HG02885 (cell line): ENCODE measurements around the gene BDKRB2.

Source experiments
- ATAC-seq: cut with Tn5 transposase; IDR thresholded peaks from one replicate; pipeline ENCODE4 v1.9.1; 2021; ENCODE audit warnings: mild to moderate bottlenecking; ENCODE audit not compliant: unreplicated experiment, poor library complexity

BDKRB2 gene

DNA sequence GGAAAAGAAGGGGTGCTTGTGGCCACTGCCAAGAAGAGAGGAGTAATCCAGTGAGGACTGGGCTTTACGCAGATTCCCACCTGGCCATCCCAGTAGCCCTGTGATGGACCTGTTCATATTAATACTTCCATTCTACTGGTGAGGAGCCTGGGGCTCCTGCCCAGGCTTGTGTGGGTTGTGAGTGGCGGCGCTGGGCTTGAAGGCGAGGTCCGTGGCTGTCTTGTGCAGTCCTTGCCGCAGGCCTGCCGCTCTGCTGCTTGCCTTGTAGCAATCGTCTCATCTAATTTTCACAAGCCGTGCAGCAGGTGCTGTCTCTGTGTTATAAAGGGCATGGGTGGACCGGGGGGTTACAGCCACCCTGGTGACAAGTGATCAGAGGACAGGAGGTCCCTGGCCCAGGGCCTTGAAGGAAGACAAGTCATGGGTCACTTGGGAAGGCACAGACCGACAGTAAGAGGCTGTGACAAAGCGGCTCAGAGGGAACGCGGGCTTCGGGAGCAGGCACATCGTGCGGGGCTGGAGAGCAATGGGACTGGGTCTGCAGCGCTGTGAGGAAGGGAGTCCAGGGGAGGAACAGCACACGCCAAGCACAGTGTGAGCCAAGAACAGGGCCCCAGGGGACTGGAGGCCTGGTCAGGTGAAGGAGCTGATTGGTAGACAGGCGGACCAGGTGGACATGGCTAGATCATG is 7.3 kb upstream of the BDKRB2 start:
- no peak for ATAC-seq

DNA sequence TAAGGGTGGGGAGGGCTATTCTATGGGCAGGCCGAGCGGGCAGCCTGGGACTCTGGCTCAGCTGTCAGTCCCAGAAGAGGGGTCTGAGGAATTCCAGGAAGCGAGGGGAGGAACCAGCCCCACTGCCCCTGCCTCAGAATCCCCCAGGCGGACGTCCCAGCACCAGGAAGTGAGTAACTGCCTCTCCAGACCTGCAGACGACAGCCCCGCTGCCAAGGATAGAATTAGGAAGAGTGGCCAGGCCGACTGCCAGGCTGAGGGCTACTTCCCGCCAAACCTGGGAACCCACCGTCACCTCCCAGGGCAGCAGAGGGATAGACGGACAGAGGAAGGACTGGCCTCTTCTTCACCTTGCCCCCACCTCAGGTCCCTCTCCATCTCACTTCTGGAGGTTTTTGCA is 6.7 kb upstream of the BDKRB2 start:
- no peak for ATAC-seq

DNA sequence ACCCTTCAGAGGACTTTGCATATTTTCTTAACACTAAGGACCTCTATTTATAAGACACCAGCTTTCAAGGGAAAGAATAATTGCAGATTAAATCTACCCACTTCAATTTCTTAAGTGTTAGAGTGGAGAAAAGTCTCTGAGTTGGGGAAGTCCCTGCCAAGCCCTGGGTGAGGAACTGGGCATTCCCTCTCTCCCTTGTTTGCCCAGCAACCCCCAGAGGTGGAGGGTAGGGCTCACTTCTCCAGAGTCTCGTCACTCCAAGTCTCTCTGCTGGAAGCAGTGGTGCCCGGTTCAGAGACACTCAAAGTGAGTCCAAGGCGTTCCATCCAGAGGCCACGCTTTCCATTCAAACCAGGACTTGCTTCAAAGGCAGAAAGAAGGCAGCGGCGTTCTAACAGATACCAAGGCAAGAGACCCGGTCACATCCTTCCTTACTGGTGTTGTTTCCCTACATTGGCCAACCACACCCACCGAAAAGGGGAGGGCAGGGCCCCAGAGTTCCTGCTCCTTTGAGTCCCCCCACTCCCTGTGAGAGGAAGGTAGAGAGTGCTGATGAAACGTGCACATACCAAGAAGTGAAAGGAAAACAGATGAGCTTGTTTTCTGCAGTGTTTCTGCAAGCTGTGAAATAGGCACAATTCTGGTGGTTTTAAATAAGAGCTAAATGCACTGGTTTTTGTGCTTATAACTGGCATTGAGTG is 6.1 kb upstream of the BDKRB2 start:
- no peak for ATAC-seq

DNA sequence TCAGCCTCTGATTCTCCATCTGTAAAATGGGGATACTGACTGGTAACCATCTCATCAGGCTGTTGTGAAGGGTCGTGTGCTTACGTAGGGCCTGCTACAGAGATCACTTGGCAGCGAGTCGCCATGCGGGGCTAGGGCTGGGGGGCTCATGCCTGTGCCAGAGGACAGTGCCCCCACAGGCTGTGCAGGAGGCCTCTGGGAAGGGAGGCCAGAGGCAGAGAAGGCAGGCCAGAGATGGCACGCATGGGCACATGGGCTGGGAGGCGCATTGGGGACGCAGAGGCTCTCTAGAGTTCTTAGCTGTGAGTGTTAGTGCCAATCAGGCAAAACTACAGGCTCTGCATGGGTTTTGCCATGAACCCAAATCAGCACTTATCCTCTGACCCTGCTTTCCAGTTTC is 3.5 kb upstream of the BDKRB2 start:
- ATAC-seq = no peak

DNA sequence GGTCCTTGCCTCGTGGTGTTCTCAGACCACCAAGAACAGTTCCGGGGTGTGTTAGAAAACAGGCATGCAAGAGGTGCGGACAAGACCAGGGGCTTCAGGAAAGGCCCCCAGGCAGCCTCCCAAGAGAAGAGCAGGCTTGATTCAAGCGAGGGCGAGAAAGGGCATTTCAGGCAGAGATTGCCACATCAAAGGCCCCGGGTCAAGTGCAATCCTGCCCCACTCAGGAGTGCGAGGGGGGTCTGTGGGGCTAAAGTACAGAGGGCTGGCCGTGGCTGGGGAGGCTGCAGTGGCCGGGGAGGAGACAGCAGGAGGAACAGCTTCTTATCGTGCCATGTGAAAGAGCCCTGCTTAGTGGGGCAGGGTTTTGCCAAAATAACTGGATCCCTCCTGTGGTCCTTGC is 2.7 kb upstream of the BDKRB2 start:
- ATAC-seq = no peak

DNA sequence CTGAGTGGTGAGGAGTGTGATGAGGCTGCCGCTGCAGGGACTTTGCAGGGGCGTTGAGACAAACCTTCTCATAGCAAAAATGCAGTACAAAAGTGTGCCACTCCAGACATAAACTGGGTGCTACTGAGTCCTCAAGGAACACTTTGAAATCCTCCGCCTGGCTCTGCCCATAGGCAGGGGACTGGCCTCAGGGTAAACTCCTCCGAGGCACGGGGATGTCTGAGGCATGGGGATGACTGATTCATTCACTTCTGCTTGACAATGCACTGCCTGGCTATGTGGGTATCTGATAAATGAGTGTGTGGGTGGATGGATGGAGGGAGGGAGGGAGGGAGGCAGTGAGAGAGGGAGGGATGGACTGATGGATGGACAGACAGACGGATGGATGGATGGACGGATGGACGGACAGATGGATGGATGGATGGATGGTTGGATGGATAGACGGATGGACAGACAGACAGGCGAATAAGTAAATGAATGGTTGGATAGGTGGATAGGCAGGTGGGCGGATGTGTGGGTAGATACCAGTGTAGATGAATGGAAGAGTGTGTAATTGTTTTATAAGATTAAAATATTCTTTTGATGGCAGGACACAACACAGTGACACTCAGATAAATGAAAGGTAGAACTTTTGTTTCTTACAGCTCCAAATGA is 2.1 kb upstream of the BDKRB2 start:
- no peak for ATAC-seq

DNA sequence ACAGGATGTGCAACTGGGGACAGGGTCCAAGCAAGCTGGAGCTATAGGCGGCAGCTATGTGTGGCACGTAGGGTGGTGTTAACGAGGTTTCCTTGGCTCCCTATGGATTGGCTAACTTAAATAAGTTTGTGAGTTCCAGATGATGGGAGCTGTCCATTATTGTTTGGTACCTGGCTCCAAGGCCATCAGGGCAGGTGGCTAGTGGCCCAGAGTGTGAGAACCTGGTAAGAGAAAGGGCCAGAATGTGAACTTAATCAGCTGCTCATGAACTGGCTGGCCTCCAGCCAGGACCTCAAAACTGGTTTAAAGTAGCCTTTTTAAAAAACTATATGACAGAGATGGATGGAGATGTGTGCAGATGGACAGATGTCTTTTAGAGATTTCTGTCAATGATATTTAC is 1.5 kb upstream of the BDKRB2 start:
- ATAC-seq = no peak

DNA sequence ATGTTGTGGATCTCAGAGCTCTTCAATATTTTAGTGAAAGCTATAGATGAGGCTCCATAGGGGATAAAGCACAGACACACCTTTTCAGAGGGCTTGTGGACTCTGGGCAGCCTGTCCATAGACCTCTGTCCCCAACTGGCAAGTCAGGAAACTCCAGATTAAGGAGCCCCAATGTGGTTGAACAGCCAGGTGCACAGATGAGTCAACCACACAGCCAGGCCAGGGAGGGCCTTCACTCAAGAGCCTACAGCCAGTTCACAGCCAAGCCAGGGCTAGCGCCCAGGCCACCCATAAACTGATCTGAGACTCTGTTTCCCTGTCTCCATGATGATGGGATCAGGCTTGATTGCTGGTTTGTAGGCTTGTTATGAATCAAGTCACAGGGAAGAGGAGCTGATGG is 1.0 kb upstream of the BDKRB2 start:
- no peak for ATAC-seq

DNA sequence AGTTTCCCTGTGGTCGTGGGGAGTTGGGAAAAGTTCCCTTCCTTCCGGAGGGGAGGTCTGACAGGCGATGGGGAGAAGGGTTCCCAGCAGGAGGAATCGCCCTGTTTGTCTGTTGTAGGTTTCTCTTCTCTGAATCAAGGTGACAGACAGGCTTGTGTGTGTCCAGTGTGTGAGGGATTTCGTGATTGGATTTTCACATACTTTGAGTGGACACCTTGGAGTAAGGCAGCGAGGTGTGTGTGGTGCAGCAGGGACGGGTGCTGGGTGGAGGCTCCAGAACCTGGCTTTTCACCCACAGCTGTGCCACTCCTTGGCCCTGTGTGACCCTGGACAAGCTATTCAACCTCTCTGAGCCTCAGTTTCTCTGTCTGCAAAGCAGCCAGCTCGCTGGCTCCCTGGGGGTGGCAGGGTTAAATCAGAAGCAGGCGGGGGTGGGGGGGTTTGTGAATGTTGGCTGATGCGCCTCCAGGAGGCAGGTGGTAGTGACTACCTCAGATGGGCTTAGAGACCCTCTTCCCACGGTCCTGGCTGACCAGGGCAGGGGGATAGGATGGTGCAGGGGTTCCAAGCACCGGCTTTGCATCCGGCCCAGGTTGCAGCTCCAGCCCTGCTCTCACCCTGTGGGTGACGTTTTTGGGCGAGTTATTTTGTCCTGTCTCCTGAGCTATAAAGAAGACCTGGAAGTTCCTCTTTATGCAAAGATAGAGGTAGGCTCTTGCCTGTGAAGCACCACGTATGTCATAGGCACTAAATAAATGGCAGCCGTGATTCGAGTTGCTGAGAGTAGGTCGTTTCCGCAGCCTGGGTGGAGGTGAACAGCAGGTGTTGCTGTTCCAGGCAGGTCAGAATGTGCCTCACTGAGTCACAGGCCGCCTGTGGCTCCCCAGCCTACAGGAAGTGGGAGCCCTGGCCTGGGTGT is 679 bp downstream of the BDKRB2 start:
- no peak for ATAC-seq

DNA sequence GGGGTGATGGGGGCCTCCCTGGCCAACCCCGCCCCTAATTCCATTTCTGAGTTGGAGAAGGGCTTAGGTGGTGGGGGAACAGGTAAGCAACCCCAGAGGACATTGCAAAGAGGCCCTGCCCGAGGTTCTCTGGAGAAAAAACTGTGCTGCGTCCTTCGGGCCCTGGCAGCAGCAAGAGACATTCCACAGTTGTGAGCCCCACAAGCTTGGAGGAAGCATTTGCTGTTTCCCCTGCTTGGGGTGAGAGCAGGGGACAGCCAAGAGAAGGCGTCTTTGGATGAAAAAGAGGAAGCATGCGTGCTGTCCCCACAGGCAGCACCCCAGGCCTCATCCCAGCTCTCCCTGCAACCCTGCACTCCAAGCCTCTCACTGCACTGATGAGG is 1.3 kb downstream of the BDKRB2 start:
- ATAC-seq = no peak

DNA sequence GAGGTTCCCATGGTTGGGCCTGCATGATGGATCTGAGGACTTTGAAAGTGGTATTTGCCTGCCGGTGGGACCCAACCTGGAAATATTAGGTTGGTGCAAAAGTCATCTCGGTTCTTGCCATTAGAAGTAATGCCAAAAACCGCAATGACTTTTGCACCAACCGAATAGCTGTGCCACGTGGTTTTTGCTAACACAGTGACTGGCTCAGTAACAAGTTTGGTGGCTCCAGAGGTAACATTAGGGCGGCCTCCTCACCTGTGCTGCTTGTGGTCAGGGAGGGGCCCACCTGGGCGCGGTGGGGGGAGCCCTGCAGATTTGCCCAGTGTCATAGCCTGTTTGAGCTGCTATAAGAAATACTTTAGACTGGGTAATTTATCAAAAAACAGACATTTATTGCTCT is 1.8 kb downstream of the BDKRB2 start:
- ATAC-seq = no peak

DNA sequence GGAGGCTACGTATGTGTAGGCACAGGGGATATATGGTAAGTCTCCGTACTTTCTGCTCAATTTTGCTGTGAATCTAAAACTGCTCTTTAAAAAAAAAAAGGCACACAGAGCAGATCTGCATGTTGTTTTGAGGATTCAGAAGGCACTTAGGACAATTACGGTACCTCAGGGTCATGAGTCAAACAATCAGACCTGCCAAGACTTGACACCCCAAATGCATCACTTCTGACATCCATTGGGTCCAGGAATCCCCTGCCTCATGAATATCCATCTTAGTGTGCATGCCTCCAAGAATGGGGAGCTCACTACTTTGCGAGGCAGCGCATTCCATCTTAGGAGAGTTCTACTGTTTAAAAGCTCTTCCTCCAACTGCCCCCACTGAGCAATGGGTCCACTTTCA is 3.0 kb downstream of the BDKRB2 start:
- ATAC-seq = no peak

DNA sequence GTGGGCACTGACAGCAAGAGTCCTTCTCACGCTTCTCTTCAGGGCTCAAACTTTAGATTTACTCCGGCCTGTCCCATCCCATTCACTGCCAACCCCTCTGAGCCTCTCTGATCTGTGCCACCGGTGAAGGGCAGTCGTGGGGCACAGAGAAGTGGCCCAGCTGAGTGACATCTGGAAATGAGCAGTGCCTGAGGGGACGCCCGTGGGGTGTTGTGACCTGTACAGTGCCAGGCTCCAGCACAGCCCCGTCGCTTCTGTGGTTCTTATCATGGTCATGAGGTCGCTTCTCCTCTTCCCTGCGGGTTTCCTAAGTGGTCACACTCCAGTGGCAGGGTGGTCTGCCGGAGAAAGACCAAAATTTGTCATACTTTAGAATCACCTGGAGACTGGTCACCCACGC is 4.1 kb downstream of the BDKRB2 start:
- ATAC-seq = no peak

DNA sequence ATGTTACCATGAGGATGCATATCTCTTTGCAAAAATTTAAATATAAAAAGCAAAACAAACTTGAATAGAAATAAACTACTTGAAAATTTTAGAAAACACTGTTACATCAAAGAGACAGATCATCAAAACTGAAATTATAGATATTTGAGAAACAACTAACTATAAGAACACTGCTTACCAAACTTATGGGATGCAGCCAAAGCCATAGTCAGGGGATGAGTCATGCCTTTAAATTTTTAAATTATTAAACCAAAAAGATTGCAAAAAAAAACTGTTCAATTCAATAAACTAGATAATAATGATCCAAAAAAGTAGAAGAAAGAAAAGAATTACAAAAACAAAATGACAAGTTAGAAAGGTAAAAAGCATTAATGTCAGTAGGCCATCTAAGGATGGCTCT is 7.5 kb downstream of the BDKRB2 start:
- ATAC-seq = no peak

DNA sequence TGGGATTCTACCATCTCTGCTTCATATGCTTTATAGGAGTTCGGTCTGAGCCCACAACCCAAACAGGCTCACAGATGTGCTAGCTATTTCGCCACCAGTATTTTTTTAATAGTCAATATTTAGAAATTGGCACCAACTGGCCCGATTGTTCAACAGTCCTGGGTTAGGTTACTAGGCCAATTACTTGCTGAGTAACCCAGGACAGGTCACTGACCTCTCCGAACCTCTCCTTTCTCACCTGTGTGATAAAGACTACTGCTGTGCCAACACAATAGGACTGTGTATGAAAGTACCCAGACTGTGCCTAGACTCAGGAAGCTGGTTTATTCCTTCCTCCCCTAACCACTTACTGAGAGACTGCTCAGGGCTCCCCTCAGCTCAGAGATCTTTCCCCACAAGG is 8.3 kb downstream of the BDKRB2 start:
- no peak for ATAC-seq

DNA sequence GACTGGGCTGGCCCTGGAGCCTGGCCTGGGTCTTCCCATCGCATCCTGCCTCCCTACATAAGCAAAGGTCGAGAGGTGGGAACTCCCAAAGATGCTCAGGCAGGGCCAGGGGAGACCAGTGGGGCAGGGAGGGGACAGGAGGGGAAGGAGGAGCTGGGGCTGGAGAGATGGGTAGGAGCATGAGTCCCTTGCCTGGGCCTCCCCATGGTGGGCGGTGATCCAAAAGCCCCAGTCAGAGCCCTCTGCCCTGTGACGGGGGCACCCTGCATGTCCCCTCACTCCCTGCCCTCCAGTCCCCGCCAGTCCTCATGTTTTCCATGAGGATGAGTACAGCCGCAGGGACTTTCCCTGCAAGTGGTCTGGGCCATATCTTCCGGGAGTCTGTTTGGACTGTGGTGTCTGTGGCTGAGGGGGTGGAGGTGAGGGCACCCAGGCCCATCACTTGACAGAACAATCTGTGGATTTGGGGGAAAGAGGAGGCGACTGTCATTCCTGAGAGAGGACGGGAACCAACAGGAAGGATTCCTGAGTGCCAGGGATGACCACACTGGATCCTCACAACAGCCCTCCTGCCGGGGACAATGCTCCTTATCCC is 9.3 kb downstream of the BDKRB2 start:
- no peak for ATAC-seq

DNA sequence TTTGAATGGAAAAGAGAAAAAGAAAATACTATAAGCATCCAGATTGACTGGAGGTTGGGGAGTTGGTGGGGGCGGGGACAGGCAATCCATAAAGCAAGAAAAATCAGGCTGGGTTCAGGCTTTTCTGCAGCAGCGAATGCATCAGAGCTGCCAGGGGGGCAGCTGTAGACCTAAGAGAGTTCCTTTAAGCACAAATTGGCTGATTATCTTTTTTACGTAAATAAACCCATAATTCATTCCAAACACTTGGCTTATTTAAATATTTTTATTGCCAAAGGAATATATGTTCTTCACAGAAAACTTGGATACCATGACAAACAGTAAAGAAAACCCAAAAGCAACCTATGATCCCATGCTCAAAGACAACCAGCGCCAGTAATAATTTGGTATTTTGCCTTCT is 10.2 kb downstream of the BDKRB2 start:
- no peak for ATAC-seq

DNA sequence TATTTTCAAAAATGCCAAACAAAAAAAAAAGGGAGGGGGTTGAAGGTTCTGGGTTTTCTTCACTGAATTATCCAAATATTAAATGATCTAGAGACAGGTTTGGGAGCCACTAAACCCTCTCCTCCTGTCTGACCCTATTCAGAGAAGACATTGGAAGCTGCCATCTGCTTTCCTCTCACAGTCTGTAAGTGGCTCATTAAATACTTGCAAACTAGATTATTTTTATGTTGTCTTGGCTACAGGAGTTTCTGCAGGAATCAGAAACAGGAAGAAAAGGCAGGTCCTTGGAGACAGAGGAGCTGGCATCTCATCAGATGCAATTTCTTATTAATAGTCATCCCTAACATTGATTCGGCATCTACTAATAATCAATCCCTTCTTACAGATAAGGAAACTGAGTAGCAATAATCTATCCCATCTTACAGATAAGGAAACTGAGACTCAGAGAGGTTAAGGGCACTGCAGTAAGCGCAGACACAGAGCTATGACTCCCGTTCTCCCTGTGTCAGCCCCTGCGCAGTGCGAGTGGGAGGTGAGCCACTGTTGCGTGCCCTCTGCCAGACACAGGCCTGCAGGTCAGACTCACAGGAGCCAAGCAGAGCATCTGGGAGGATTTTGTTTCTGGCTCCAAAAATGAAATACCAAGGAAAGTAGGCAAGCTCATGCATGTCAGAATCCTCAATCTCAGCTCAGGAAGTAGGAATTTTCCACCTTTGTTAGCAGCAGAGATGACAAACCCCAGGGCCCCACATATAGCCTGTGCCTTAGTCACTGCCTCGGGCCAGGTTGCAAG is 11.0 kb downstream of the BDKRB2 start:
- ATAC-seq = no peak

DNA sequence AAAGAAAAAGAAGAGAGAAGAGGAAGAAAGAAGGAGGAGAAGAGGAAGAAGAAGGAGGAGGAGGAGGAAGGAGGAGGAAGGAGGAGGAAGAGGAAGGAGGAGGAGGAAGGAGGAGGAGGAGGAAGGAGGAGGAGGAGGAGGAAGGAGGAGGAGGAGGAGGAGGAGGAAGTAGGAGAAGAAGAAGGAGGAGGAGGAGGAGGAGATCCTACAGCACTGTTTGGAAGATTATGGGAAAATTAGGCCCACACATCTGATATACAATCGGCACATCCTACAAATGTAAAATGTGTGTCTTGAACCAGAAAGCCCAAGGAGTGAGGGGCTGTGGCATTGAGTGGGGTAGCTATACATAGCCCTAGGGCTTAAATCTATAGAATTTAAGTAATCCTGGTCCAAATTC is 12.0 kb downstream of the BDKRB2 start:
- ATAC-seq = no peak
